OCI-LY7 (cell line): ENCODE data around the gene LAGE3. TPM values are rescaled to one million over a fixed set of nuclear protein-coding genes. Genes with fewer than 3 reads are reported as not detected.

Experiments
- BruUV-seq: library from RNA; stranded (reverse); fragments of 400-500 nt; replicated peaks from 2 replicates; lab custom pipeline; 2021; lab: Mats Ljungman, UMichigan
- CTCF ChIA-PET: fragments of 300-600 bp; sonication (Branson Sonifier 250); formaldehyde crosslinking; loops from one replicate; lab custom pipeline; 2022; ENCODE audit warnings: antibody characterized with exemption; ENCODE audit not compliant: unreplicated experiment; lab: Charles Lee
- POLR2A ChIA-PET: fragments of 300-600 bp; sonication (Branson Sonifier 250); formaldehyde crosslinking; loops from one replicate; lab custom pipeline; 2022; ENCODE audit warnings: antibody characterized with exemption; lab: Charles Lee
- DNase-seq: peaks from one replicate; pipeline ENCODE4 v3.0.0-alpha.2; 2015; ENCODE audit warnings: low spot score
- H2AFZ ChIP-seq: fragments of 200-600 bp; sonication (generic), shearing (Covaris generic); 2 replicates; pipeline ENCODE4 v1.6.1; 2014; ENCODE audit warnings: mild to moderate bottlenecking, antibody characterized with exemption, low read length, moderate library complexity
- H3K27ac ChIP-seq: fragments of 200-600 bp; sonication (generic); 2 replicates; pipeline ENCODE4 v1.5.1; 2014; ENCODE audit warnings: mixed run types, low read depth, mild to moderate bottlenecking, moderate library complexity, low read length, inconsistent platforms; ENCODE audit not compliant: poor library complexity, severe bottlenecking
- H3K36me3 ChIP-seq: fragments of 200-600 bp; sonication (generic); 2 replicates; pipeline ENCODE4 v1.6.1; 2014; ENCODE audit warnings: mild to moderate bottlenecking, antibody characterized with exemption, low read length, moderate library complexity, mixed read lengths; ENCODE audit not compliant: insufficient read depth
- H3K4me1 ChIP-seq: fragments of 200-600 bp; sonication (generic); 2 replicates; pipeline ENCODE4 v1.5.1; 2014; ENCODE audit warnings: mild to moderate bottlenecking, low read length; ENCODE audit not compliant: insufficient read depth, poor library complexity, severe bottlenecking
- H3K4me2 ChIP-seq: fragments of 200-600 bp; sonication (generic); 2 replicates; pipeline ENCODE4 v1.6.1; 2014; ENCODE audit warnings: mild to moderate bottlenecking, low read length
- H3K4me3 ChIP-seq: fragments of 200-600 bp; sonication (generic); 2 replicates; pipeline ENCODE4 v1.5.1; 2014; ENCODE audit warnings: mild to moderate bottlenecking, low read depth, low read length; ENCODE audit not compliant: poor library complexity, severe bottlenecking
- H3K79me2 ChIP-seq: fragments of 200-600 bp; sonication (generic); 2 replicates; pipeline ENCODE4 v1.6.1; 2016; ENCODE audit warnings: low read depth, mild to moderate bottlenecking, low read length, moderate library complexity, mixed read lengths; ENCODE audit not compliant: insufficient read depth
- H3K9me2 ChIP-seq: fragments of 200-600 bp; sonication (generic); 2 replicates; pipeline ENCODE4 v1.6.1; 2016; ENCODE audit warnings: mild to moderate bottlenecking, low read length, mixed read lengths; ENCODE audit not compliant: insufficient read depth
- H3K9me3 ChIP-seq: fragments of 200-600 bp; sonication (generic); 2 replicates; pipeline ENCODE4 v1.6.1; 2014; ENCODE audit warnings: mild to moderate bottlenecking, mixed run types, low read length, mixed read lengths
- H4K20me1 ChIP-seq: fragments of 200-600 bp; sonication (generic); 2 replicates; pipeline ENCODE4 v1.6.1; 2014; ENCODE audit warnings: mild to moderate bottlenecking, antibody characterized with exemption, low read length, moderate library complexity, mixed read lengths; ENCODE audit not compliant: insufficient read depth
- EZH2phosphoT487 ChIP-seq: fragments of 200-600 bp; sonication (generic); IDR thresholded peaks from 2 replicates; pipeline ENCODE4 v1.6.1; 2018; ENCODE audit warnings: low read depth, borderline replicate concordance, mild to moderate bottlenecking, mixed run types, antibody characterized with exemption, low read length, moderate library complexity, mixed read lengths
- intact Hi-C: fragments of 100-400 bp; cut with micrococcal nuclease; formaldehyde crosslinking; loops from one replicate; pipeline ENCODE4 v1.10.0; 2022; ENCODE audit not compliant: unreplicated experiment
- total RNA-seq, 2 experiments: library from RNA; depleted of rRNA in 1 of 2; stranded (reverse); fragments of >200 nt in 1 of 2; shearing (Covaris generic) in 1 of 2; gene quantifications; 2 replicates each; pipeline ENCODE4 v1.2.3, GENCODE V29; 2014 to 2022
- TF ChIP-seq, protein P1 (sequence below): fragments of 200-600 bp; sonication (generic); conservative IDR thresholded peaks from 2 replicates; pipeline ENCODE4 v1.5.1; 2014; ENCODE audit warnings: mild to moderate bottlenecking, antibody characterized with exemption, low read length, moderate library complexity, mixed read lengths

Gene LAGE3
- total RNA-seq, 2 experiments from 2014 or later: 40.6 to 70.1 TPM

DNA sequence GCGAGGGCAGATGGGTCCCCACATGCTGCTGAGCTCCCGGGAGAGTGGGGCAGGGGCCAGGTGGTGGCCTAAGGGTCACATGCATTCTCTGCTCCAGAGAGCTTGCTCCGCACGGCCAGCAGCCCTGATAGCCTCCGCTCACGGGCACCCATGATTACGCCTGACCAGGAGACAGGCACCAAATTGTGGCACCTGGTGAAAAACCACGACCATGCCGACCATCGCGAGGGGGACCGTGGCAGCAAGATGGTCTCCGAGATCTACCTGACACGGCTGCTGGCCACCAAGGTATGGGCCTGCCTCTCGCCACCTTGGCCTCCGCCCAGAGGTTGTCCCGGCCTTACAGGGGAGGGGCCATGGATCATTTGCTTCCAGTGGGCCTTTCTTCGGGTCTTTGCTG, 9.2 kb downstream of the LAGE3 start:
- no peak overlapping the region for H3K27ac ChIP-seq
- no peak overlapping the region for H3K4me2 ChIP-seq
- H4K20me1 ChIP-seq: no peaks in the 10 kb centered on the region
- no peak for TF ChIP-seq EZH2phosphoT487
- TF ChIP-seq, protein P1, sequence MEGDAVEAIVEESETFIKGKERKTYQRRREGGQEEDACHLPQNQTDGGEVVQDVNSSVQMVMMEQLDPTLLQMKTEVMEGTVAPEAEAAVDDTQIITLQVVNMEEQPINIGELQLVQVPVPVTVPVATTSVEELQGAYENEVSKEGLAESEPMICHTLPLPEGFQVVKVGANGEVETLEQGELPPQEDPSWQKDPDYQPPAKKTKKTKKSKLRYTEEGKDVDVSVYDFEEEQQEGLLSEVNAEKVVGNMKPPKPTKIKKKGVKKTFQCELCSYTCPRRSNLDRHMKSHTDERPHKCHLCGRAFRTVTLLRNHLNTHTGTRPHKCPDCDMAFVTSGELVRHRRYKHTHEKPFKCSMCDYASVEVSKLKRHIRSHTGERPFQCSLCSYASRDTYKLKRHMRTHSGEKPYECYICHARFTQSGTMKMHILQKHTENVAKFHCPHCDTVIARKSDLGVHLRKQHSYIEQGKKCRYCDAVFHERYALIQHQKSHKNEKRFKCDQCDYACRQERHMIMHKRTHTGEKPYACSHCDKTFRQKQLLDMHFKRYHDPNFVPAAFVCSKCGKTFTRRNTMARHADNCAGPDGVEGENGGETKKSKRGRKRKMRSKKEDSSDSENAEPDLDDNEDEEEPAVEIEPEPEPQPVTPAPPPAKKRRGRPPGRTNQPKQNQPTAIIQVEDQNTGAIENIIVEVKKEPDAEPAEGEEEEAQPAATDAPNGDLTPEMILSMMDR: no peak
- no peaks in the 10 kb centered on the region for H3K36me3 ChIP-seq
- no peaks in the 10 kb centered on the region for H3K9me3 ChIP-seq
- no peaks in the 10 kb centered on the region for H3K9me2 ChIP-seq
- BruUV-seq: no TSS peak
- intact Hi-C loops: no loop called here
- no peaks in the 10 kb centered on the region for H3K79me2 ChIP-seq
- ChIA-PET CTCF (no interaction called here), POLR2A (interaction anchor here (1.1 kb wide), 1 partner anchor 9 kb away, joined by 4 read pairs; the partner anchor contains the start of gene LAGE3)
- DNase-seq: no peak
- no peaks in the 10 kb centered on the region for H3K4me1 ChIP-seq
- no peak overlapping the region for H3K4me3 ChIP-seq
- H2AFZ ChIP-seq: no peak overlapping the region

DNA sequence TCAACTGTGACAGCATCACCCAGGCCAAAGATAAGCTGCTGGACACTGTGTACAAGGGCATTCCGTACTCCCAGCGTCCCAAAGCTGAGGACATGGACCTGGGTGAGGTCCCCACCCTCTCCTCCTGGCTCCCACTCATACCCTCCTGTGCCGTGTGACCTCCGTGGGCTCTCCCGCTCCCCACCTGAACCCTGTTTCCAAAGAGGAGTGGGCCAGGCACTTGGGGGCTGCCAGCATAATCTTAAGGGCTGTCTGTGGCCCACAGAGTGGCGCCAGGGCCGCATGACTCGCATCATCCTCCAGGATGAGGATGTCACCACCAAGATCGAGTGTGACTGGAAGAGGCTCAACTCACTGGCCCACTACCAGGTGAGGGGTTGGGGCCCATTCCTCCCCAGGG, 10.0 kb downstream of the LAGE3 start:
- H4K20me1 ChIP-seq: no peaks in the 10 kb centered on the region
- no peaks in the 10 kb centered on the region for H3K36me3 ChIP-seq
- TF ChIP-seq EZH2phosphoT487: no peak
- TF ChIP-seq, protein P1: no peak
- H3K4me2 ChIP-seq: no peak overlapping the region
- no peak for DNase-seq
- intact Hi-C loops: no loop called here
- H3K4me1 ChIP-seq: no peaks in the 10 kb centered on the region
- H2AFZ ChIP-seq: no peak overlapping the region
- no peaks in the 10 kb centered on the region for H3K9me2 ChIP-seq
- H3K9me3 ChIP-seq: no peaks in the 10 kb centered on the region
- H3K79me2 ChIP-seq: no peaks in the 10 kb centered on the region
- CTCF ChIA-PET: no interaction called here
- POLR2A ChIA-PET: interaction anchor here (1.1 kb wide), 1 partner anchor 10 kb away, joined by 4 read pairs; the partner anchor contains the start of gene LAGE3
- BruUV-seq: no TSS peak
- H3K27ac ChIP-seq: no peak overlapping the region
- no peak overlapping the region for H3K4me3 ChIP-seq

DNA sequence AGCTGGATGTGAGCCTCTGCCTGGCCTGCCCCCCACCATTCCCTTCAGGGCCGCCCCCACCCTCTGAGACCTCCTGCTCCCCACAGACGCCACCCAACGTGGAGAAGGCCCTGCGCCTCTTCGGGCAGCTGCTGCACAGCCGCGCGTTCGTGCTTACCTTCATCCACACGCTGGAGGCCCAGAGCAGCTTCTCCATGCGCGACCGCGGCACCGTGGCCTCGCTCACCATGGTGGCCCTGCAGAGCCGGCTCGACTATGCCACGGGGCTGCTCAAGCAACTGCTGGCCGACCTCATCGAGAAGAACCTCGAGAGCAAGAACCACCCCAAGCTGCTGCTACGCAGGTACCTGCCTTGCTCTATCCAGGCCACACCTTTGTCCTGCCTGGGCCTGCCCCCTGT, 10.9 kb downstream of the LAGE3 start:
- POLR2A ChIA-PET: interaction anchor here (0.8 kb wide), 1 partner anchor 15 kb away, joined by 4 read pairs; no protein-coding TSS in a partner anchor
- no peak overlapping the region for H3K4me3 ChIP-seq
- H3K36me3 ChIP-seq: no peaks in the 10 kb centered on the region
- H3K79me2 ChIP-seq: no peaks in the 10 kb centered on the region
- no peak overlapping the region for H2AFZ ChIP-seq
- BruUV-seq: no TSS peak
- CTCF ChIA-PET: no interaction called here
- TF ChIP-seq EZH2phosphoT487: no peak
- TF ChIP-seq, protein P1: no peak
- intact Hi-C loops: no loop called here
- H3K9me3 ChIP-seq: no peaks in the 10 kb centered on the region
- no peaks in the 10 kb centered on the region for H3K9me2 ChIP-seq
- no peaks in the 10 kb centered on the region for H4K20me1 ChIP-seq
- H3K4me2 ChIP-seq: no peak overlapping the region
- H3K4me1 ChIP-seq: no peaks in the 10 kb centered on the region
- H3K27ac ChIP-seq: no peak overlapping the region
- no peak for DNase-seq
